CD4-positive, alpha-beta T cell treated with Interleukin-15 for 1 hour (primary cell): ENCODE results near the gene KIF20B.

Experiments used
- DNase-seq: peaks from one replicate; pipeline ENCODE4 v3.0.0-alpha.2; 2020

Gene KIF20B

DNA sequence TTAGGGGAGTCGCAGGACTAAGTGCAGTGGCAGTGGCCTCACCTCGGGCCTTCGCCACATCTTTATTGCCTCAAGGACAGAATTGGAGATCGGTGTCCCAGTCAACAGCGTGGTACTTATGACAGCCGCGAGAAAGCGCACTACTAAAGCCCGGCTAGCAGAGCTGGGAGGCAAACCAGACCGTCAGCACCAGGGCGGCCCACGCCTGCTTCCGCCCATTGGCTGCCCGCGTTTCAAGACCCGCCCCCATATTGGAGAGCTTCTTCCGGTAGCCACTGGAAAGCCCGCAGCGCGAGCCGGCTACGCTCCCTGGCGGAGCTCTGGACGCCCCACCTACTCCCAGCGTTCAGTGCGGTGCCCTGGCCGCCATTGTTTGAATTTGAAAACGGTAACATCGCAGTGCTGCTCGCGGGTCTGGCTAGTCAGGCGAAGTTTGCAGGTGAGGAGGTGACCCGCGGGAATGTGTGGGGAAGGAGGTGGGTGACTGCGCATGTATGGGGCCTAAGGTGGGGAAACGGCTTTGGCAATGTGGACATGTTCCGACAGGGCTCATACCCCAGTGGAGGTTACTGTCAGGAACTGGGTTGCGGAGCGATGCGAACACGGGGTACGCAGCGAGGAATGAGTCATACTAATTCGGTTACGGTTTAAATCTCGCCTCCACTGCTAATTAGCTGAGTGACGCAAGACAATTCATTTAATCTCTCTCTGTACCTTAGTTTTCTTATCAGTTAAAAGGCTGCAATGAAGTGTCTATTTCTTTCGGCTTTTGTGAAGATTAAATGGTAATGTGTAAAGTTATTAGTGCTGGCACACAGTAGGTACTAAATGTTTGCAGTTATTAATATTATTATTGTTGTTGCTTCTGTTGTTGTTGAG is at the start of gene KIF20B:
Gene KIF20B (plus strand): TSS at position 349 of the 879 bp plus-strand sequence. CDS start 3,705 bp downstream, outside the sequence.
- DNase-seq, result peak; percentile 96

DNA sequence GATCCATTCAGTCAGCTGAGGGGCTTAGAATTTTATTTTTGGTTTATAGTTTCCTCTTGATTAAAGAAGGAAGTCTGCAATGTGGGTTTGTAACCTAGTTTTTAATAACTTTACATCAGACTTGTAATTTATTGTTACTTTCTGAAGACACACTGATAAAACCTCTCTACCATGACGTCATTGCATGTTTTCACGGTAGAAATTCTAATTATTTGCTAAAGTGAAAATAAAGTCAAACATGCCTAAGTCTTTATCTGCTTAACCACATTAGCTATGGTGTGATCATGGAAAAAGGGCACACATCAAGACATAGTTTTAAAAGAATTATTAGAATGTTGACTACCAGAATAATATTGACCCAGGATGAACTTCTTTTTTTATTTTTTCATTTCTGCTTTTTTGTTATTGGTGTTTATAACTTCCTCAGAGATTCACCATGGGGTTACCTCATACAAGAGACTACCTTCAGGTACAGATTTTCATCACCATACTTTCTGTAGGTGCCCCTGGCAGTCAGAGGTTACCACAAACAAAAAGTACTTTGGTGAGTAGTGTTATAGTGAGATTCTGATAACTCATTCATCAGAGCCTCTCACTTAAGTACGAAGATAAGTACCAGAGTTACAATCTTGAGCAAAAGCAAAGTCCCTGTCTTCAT is 49.3 kb upstream of the KIF20B start:
- no peak for DNase-seq

- no peak for DNase-seq
These were observed 48.5 kb upstream of the KIF20B start for GRCh38 chr10:89652806-89653370.

DNA sequence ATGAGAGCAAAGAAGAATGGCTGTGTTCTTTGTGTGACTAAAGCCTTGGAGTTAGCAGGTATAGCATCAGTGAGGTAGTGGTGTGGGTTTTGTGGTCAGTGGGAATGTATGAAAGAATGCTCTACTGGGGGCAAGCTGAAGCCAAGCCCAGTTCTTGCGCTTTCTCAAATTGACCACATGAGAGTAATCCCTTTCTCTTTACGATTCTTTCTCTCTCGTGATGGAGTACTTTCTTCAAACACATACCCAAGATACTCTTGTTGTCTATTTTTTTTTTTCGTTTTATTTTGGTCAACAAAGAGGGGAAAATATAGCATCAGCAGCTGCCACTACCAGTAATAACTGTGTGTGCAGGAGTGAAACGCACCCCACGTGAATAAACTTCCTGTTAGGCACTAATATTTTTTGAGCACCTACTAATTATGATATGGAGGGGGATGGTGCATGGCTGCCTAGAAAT is 48.0 kb upstream of the KIF20B start:
- DNase-seq, result no peak

DNA sequence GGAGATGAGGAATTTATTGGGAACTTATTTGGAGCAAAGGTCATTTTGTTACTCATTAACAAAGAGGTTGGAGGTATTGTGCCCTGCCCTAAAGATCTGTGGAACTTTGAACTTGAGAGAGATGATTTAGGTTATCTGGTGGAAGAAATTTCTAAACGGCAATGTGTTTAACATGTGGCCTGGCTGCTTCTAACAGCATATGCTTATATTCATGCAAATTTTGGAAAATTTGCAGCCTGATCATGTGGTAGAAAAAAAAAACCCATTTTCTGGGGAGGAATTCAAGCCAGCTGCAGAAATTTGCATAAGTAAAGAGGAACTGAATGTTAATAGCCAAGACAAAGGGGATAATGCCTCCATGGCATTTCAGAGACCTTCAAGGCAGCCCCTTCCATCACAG is 45.7 kb upstream of the KIF20B start:
- no peak for DNase-seq

DNA sequence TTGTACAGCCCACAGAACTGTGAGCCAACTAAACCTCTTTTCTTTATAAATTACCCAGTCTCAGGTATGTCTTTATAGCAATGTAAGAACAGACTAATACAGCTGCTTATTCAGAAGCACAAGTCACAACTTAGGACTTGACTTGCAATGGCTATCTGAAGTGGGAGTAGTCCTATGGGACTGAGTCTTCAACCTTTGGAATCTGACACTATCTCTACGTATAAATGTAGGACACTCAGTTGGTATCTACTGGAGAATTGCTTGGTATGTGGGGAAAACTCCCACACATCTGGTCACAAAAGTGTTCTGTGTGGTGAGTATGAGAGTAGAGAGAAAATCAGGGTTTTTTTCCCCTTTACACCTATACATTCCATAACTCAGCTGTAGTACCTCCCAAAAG is 44.1 kb upstream of the KIF20B start:
- DNase-seq, result no peak

DNA sequence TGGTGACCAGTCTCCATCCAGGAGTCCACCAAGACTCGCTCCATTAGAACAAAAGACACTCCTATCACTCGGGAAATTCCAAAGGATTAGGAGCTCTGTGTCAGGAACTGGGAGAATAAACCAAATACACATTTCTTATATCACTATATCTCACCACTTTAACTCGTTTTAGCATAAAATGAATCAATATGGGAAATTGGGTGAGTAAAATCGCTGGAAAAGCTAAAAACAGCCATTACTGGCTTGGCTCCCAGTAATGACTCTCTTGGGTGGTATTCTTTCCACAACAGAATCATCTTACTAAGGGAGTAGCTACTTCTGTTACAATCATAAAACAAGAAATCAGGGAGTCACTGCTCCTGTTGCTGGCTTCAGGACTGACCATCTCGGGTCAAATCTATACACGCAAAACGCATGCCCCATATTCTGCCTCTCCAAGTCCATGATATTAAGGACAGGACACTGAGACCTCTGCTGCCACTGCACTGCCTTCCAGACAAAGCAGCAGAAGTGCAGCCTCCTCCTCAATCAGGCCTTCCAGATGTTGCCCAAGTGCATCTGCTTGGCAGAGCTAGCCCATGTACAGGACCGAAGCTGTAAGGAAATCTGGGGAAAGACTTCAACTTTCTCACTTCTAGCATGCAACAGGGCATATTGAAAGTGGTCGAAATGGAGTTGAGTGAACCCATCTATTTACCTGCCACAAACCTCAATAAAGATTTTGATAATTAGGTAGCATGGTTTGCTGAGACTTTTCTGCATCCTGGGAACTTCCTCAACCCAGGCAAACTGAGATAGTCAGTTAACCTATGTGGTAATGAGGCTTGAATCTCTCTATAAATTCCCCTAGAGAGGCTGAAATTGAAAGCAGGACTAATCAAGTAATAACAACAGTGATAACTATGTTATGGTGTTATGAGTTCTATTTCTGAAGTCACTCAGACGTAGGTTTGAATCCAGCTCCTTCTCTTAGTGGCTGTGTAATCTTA is 42.0 kb upstream of the KIF20B start:
- no peak for DNase-seq

- DNase-seq, result no peak
These were observed 38.8 kb upstream of the KIF20B start for GRCh38 chr10:89662596-89662995.

GRCh38 chr10:89663144-89663543 is 38.2 kb upstream of the KIF20B start:
- DNase-seq, result no peak

GRCh38 chr10:89664203-89664602 is 37.2 kb upstream of the KIF20B start:
- DNase-seq, result no peak

DNA sequence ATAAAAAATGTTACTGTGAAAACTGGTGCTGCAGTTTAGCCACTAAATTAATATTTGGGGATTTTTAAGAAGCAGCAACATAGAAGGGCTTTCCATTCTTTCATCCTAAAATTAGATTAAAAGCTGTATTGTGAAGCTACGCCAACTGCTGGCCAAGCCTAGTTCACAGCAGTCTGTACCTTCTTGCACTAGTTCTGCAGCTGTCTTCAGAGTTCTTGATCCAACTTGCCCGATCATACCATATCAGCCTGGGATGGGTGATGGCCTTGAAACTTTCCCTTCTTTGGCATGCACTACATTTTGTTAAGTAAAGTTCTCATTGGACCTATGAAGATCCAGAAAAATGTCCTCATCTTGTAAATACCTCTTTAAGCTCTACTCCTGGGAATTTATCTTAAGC is 36.1 kb upstream of the KIF20B start:
- DNase-seq, result no peak

DNA sequence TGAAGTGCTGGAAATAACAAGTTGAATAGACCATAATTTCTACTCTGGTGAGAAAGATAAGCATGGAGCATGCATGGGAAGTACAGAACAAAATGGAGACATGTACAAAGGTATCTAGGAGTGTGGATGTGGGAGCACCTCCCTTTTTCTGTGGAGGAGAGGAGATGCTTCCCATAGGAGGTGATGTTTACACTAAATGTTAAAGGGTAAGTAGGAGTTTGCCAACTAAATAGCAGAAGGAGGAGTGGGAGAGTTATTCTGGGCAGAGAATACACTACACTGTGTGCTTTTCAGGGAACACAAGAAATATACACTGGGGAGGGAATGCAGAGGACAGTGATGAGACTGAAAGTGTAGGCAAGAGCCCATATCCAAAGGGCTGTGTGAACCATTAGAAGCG is 35.3 kb upstream of the KIF20B start:
- DNase-seq, result no peak

DNA sequence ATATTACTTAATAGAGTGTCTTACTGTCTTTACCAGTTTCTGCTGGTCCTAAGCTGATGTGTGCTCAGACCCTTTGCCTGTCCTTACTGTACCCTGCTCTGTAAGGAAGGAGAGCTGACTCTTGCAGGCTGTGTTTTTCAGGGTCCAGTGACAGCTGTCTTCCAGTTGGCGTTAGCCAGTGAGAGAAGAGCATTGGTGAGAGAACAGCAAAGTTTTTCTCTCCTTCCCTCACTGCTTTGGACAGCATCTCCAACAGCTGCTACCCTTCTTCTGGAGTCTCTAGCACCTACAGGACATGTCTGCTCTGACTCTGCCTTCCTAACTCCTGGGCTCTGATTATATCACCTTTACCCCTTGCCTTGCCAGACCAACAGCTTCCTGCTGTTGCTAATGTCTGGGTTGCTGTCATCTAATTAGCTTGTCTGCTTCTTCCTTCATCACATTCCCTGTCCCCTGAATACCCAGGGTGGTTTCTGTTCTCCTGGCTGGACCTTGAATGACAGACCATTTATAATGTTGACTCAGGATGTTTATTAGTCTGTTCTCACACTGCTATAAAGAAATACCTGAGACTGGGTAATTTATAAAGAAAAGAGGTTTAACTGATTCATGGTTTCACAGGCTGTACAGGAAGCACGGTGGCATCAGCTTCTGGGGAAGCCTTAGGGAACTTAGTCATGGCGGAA is 32.9 kb upstream of the KIF20B start:
- DNase-seq, result no peak

- DNase-seq, result no peak
These were observed 31.4 kb upstream of the KIF20B start for GRCh38 chr10:89669985-89670384.

- DNase-seq, result no peak
These were observed 30.5 kb upstream of the KIF20B start for GRCh38 chr10:89670926-89671325.

DNA sequence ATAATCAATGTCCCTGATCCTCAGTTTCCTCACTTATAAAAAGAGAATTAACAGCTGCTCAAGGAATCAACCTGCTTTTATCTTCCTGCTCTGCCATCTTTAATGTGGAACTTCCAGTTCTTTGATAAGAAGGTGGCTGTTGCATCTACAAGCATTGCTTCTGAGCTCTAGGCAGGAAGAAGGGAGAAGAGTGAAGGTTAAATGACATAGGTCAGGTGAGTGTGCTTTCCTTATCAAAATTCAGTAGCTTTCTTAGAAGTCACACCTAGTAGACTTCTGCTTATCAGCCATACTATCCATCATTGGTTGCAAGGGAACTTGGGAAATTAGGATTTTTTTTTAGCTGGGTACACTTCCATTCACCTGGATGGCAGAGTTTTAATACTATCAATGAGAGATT is 24.0 kb upstream of the KIF20B start:
- DNase-seq, result no peak

DNA sequence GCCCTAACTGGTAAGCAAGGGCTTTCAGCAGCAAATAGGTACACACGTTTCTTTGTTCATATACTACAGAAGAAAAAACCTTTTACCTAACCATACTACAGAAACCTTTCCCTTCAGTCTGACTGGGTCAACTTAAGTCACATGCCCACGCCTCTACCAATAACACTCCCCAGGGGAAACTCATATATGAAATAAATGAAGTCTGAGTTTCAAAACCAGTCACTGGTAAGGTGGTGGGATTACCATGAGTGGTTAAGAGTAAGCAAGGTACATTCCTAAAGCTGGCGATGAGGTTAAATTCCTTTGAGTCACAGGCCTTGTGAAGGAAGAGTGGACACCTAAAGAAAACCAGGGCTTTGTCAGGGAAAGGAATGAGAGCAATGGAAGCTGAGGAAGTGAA is 21.4 kb upstream of the KIF20B start:
- DNase-seq, result no peak

DNA sequence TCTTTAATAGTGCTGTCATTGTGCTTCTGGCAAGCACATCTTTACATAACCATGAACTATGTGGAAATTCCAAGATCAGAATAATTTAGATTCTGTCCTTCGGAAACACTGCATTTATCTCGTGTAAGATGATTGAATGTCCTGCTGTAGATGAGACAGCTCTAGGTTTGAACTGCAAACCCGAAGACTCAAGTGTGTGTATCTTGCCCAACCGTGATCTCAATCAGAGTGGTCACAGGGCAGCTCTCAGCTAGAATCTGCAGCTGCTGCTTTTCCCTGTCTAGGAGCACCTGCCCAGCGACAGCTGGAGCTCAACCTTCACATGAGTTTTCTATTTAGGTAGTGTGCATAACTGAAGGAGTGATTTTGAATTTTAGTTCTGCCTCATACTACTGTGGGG is 17.5 kb upstream of the KIF20B start:
- DNase-seq, result no peak

DNA sequence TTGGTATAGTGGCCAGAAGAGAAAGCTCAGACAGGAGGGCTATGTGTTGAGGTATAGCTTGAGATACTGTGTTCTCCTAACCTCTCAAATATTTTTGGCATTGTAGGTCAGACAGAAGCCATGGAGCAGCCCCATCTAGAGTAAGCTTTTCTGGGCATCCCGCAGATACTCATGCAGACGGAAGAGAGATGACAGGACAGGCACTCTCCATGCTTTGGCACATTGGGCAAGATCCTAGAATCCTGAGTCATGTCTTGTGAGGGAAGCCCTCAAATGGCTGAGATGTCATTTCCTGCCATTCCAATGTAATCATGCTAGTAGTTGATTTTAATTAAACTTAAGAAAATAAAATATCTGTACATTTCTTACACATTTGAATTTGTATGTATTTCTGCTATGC is 16.8 kb upstream of the KIF20B start:
- no peak for DNase-seq

DNA sequence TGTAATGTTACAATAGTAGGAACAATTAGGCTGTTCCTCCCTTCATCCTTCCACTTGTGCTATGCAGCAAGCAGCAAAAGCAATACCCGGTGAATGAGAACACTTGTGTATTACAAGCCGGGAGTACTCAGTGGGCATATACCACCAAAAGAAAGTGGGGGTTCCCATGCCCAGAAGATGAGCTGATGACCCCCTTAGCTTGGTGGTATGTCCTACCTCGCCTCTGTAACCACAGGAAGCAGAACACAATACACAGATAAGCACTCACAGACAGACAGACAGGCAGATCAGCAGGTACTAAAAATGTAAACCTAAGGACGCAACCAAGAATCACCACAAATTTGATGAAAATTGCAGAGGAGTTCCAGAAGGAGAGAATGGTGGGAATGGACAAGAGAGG is 15.5 kb upstream of the KIF20B start:
- DNase-seq, result no peak

- no peak for DNase-seq
These were observed 11.4 kb upstream of the KIF20B start for GRCh38 chr10:89690027-89690426.

- no peak for DNase-seq
These were observed 9.0 kb upstream of the KIF20B start for GRCh38 chr10:89692416-89692815.
